Stimulated activated CD4-positive, alpha-beta T cell treated with anti-CD3 and anti-CD28 coated beads, Interleukin-12 subunit alpha, Interleukin-12 subunit beta, amount 100 ng/mL, for 24 hours (primary cell): ENCODE data around the gene DNAJC5.
"Not testable (repeated sequence)": the region's sequence is repeated elsewhere in the genome, so short reads cannot be mapped to it uniquely, and the experiment has no call there.

ENCODE experiments used
- DNase-seq, 2 experiments: peaks; one replicate each; pipeline ENCODE4 v3.0.0-alpha.2; 2020; ENCODE audit warnings: low read depth in 2 of 2

DNAJC5 gene

GRCh38 chr20:63894358-63895201 is at the start of gene DNAJC5:
Gene DNAJC5 (plus strand): TSS chr20:63895126. CDS start chr20:63928346, 33,220 bp downstream.
- peak; percentile 90 to 91 for DNase-seq

GRCh38 chr20:63846128-63846771 is 48.7 kb upstream of the DNAJC5 start:
- no peak for DNase-seq

GRCh38 chr20:63846888-63847236 is 48.1 kb upstream of the DNAJC5 start:
- DNase-seq = no peak

- no peak for DNase-seq
These were observed 47.5 kb upstream of the DNAJC5 start for GRCh38 chr20:63847237-63848002.

GRCh38 chr20:63848003-63848911 is 46.7 kb upstream of the DNAJC5 start:
- no peak for DNase-seq

GRCh38 chr20:63850689-63851547 is 44.0 kb upstream of the DNAJC5 start:
- DNase-seq = peak in 1 of 2 experiments; percentile 57

GRCh38 chr20:63851548-63851943 is 43.4 kb upstream of the DNAJC5 start:
- DNase-seq = not testable (repeated sequence)

GRCh38 chr20:63853733-63854068 is 41.2 kb upstream of the DNAJC5 start:
- DNase-seq = not testable (repeated sequence)

GRCh38 chr20:63854069-63854765 is 40.7 kb upstream of the DNAJC5 start:
- no peak for DNase-seq

GRCh38 chr20:63854766-63855362 is 40.1 kb upstream of the DNAJC5 start:
- DNase-seq = no peak

GRCh38 chr20:63855363-63856097 is 39.4 kb upstream of the DNAJC5 start:
- DNase-seq = no peak

- DNase-seq = no peak
These were observed 38.8 kb upstream of the DNAJC5 start for GRCh38 chr20:63856098-63856511.

- DNase-seq = no peak
These were observed 37.0 kb upstream of the DNAJC5 start for GRCh38 chr20:63857764-63858392.

GRCh38 chr20:63858393-63859165 is 36.3 kb upstream of the DNAJC5 start:
- DNase-seq = no peak

- no peak for DNase-seq
These were observed 35.7 kb upstream of the DNAJC5 start for GRCh38 chr20:63859166-63859699.

GRCh38 chr20:63860325-63861051 is 34.4 kb upstream of the DNAJC5 start:
- DNase-seq = no peak
